Muscle layer of colon (tissue), 2 donors: ENCODE measurements around the gene KRT71.
"Not testable (repeated sequence)": the region's sequence is repeated elsewhere in the genome, so short reads cannot be mapped to it uniquely, and the experiment has no call there.

Experiments used
- H3K27ac ChIP-seq: one replicate; pipeline ENCODE4 v1.7.0; 2013; ENCODE audit warnings: low read depth, mild to moderate bottlenecking, low read length, moderate library complexity
- H3K27me3 ChIP-seq, 2 donors: one replicate each; pipeline ENCODE4 v1.7.0; 2013; ENCODE audit warnings: low read length in 2 of 2, mild to moderate bottlenecking in 2 of 2; ENCODE audit not compliant: insufficient read depth in 2 of 2, control insufficient read depth in 1 of 2
- H3K36me3 ChIP-seq: one replicate; pipeline ENCODE4 v1.7.0; 2013; ENCODE audit warnings: mild to moderate bottlenecking, low read length; ENCODE audit not compliant: insufficient read depth
- H3K4me1 ChIP-seq: one replicate; pipeline ENCODE4 v1.7.0; 2013; ENCODE audit warnings: mild to moderate bottlenecking, low read length; ENCODE audit not compliant: insufficient read depth
- H3K4me3 ChIP-seq, 2 donors: one replicate each; pipeline ENCODE4 v1.7.0; 2013; ENCODE audit warnings: low read length in 2 of 2, low read depth in 1 of 2, mild to moderate bottlenecking in 1 of 2, moderate library complexity in 1 of 2
- H3K9ac ChIP-seq: one replicate; pipeline ENCODE4 v1.7.0; 2013; ENCODE audit warnings: low read length
- H3K9me3 ChIP-seq: one replicate; pipeline ENCODE4 v1.7.0; 2013; ENCODE audit warnings: mild to moderate bottlenecking, low read length
- donor health status: abdominal sarcoma.
- donor health status: Adenocarcinoma of cecum.

The KRT71 gene

GRCh38 chr12:52552681-52553195, at the start of gene KRT71:
Gene KRT71 (minus strand): TSS chr12:52553145. CDS start chr12:52553077, 68 bp downstream.
- H3K27ac ChIP-seq, result no peak within 1 kb of the TSS
- no peaks in the 10 kb centered on the region for H3K9me3 ChIP-seq
- no peak within 1 kb of the TSS for H3K4me3 ChIP-seq
- H3K27me3 ChIP-seq, result no peaks in the 10 kb centered on the region
- H3K9ac ChIP-seq, result no peak within 1 kb of the TSS
- H3K36me3 ChIP-seq, result no peaks in the 10 kb centered on the region
- H3K4me1 ChIP-seq, result no peaks in the 10 kb centered on the region

GRCh38 chr12:52602552-52602951, 49.6 kb upstream of the KRT71 start:
- no peaks in the 10 kb centered on the region for H3K9me3 ChIP-seq
- no peak overlapping the region for H3K27ac ChIP-seq
- H3K4me3 ChIP-seq, result no peak overlapping the region
- no peak overlapping the region for H3K9ac ChIP-seq
- H3K27me3 ChIP-seq, result peaks cover 9 to 19% of the 10 kb centered on the region in 2 donors
- no peaks in the 10 kb centered on the region for H3K36me3 ChIP-seq
- no peaks in the 10 kb centered on the region for H3K4me1 ChIP-seq

- no peak overlapping the region for H3K4me3 ChIP-seq
- no peaks in the 10 kb centered on the region for H3K9me3 ChIP-seq
- H3K9ac ChIP-seq, result no peak overlapping the region
- H3K36me3 ChIP-seq, result no peaks in the 10 kb centered on the region
- no peak overlapping the region for H3K27ac ChIP-seq
- no peaks in the 10 kb centered on the region for H3K4me1 ChIP-seq
- peaks cover 9 to 19% of the 10 kb centered on the region in 2 donors for H3K27me3 ChIP-seq
These were observed 48.7 kb upstream of the KRT71 start for GRCh38 chr12:52601671-52602070.

GRCh38 chr12:52600941-52601481, 48.1 kb upstream of the KRT71 start, which contains the start of gene KRT72:
Gene KRT72 (minus strand): TSS chr12:52601463. CDS start chr12:52601452, 11 bp downstream.
- no peaks in the 10 kb centered on the region for H3K36me3 ChIP-seq
- H3K4me1 ChIP-seq, result no peaks in the 10 kb centered on the region
- no peak within 1 kb of the TSS for H3K4me3 ChIP-seq
- no peaks in the 10 kb centered on the region for H3K9me3 ChIP-seq
- peaks cover 9 to 19% of the 10 kb centered on the region in 2 donors for H3K27me3 ChIP-seq
- no peak within 1 kb of the TSS for H3K27ac ChIP-seq
- no peak within 1 kb of the TSS for H3K9ac ChIP-seq

GRCh38 chr12:52600475-52600874, 47.5 kb upstream of the KRT71 start:
- Histone ChIP-seq H3K4me3 (no peak overlapping the region), H3K36me3 (no peaks in the 10 kb centered on the region), H3K27ac (no peak overlapping the region), H3K9ac (no peak overlapping the region), H3K27me3 (peaks cover 9 to 19% of the 10 kb centered on the region in 2 donors), H3K4me1 (no peaks in the 10 kb centered on the region), H3K9me3 (no peaks in the 10 kb centered on the region)

GRCh38 chr12:52600071-52600470, 47.1 kb upstream of the KRT71 start:
- no peaks in the 10 kb centered on the region for H3K36me3 ChIP-seq

GRCh38 chr12:52598966-52599365, 46.0 kb upstream of the KRT71 start:
- Histone ChIP-seq H3K27me3 (peaks cover 9 to 19% of the 10 kb centered on the region in 2 donors), H3K9ac (no peak overlapping the region), H3K9me3 (no peaks in the 10 kb centered on the region), H3K4me3 (no peak overlapping the region), H3K27ac (no peak overlapping the region), H3K4me1 (no peaks in the 10 kb centered on the region), H3K36me3 (no peaks in the 10 kb centered on the region)

More at GRCh38 chr12:52600071-52600470, 47.1 kb upstream of the KRT71 start:
- no peak overlapping the region for H3K4me3 ChIP-seq
- H3K27ac ChIP-seq, result no peak overlapping the region
- no peaks in the 10 kb centered on the region for H3K9me3 ChIP-seq
- no peak overlapping the region for H3K9ac ChIP-seq
- H3K4me1 ChIP-seq, result no peaks in the 10 kb centered on the region
- peaks cover 9 to 19% of the 10 kb centered on the region in 2 donors for H3K27me3 ChIP-seq

- not testable (repeated sequence) for H3K27me3 ChIP-seq, H3K4me1 ChIP-seq, H3K4me3 ChIP-seq, H3K36me3 ChIP-seq, H3K9me3 ChIP-seq, H3K27ac ChIP-seq, H3K9ac ChIP-seq
These were observed 41.3 kb upstream of the KRT71 start for GRCh38 chr12:52594237-52594636.

GRCh38 chr12:52591521-52591920, 38.6 kb upstream of the KRT71 start:
- no peaks in the 10 kb centered on the region for H3K36me3 ChIP-seq
- no peak overlapping the region for H3K4me3 ChIP-seq
- no peak overlapping the region for H3K27ac ChIP-seq
- no peaks in the 10 kb centered on the region for H3K27me3 ChIP-seq
- H3K4me1 ChIP-seq, result no peaks in the 10 kb centered on the region
- H3K9ac ChIP-seq, result no peak overlapping the region
- H3K9me3 ChIP-seq, result no peaks in the 10 kb centered on the region

GRCh38 chr12:52590021-52590420, 37.1 kb upstream of the KRT71 start:
- H3K4me3 ChIP-seq, result no peak overlapping the region
- H3K27me3 ChIP-seq, result no peaks in the 10 kb centered on the region
- no peaks in the 10 kb centered on the region for H3K36me3 ChIP-seq

GRCh38 chr12:52587563-52587962, 34.6 kb upstream of the KRT71 start:
- no peak overlapping the region for H3K4me3 ChIP-seq
- H3K27ac ChIP-seq, result no peak overlapping the region
- no peaks in the 10 kb centered on the region for H3K36me3 ChIP-seq
- no peaks in the 10 kb centered on the region for H3K4me1 ChIP-seq
- no peak overlapping the region for H3K9ac ChIP-seq
- peaks cover 0 to 3% of the 10 kb centered on the region in 2 donors for H3K27me3 ChIP-seq
- no peaks in the 10 kb centered on the region for H3K9me3 ChIP-seq

More at GRCh38 chr12:52590021-52590420, 37.1 kb upstream of the KRT71 start:
- no peaks in the 10 kb centered on the region for H3K4me1 ChIP-seq
- no peaks in the 10 kb centered on the region for H3K9me3 ChIP-seq
- H3K27ac ChIP-seq, result no peak overlapping the region
- no peak overlapping the region for H3K9ac ChIP-seq

GRCh38 chr12:52585946-52586345, 33.0 kb upstream of the KRT71 start:
- Histone ChIP-seq H3K4me1 (no peaks in the 10 kb centered on the region), H3K27ac (no peak overlapping the region), H3K9ac (no peak overlapping the region), H3K4me3 (no peak overlapping the region), H3K9me3 (no peaks in the 10 kb centered on the region), H3K27me3 (peaks cover 0 to 3% of the 10 kb centered on the region in 2 donors), H3K36me3 (no peaks in the 10 kb centered on the region)
